Measurements from ENCODE around the gene ZBTB43.

ZBTB43 gene

GRCh38 chr9:126832440-126832839, 27.6 kb downstream of the ZBTB43 start:
- DNase-seq: no peak

DNA sequence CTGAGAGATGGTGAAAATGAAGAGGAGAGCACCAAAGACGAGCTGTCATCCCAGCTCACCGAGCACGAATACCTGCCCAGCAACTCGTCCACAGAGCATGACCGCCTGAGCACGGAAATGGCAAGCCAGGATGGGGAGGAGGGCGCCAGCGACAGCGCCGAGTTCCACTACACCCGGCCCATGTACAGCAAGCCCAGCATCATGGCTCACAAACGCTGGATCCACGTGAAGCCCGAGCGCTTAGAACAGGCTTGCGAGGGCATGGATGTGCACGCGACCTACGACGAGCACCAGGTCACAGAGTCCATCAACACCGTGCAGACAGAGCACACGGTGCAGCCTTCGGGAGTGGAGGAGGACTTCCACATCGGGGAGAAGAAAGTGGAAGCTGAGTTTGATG, 28.2 kb downstream of the ZBTB43 start:
- DNase-seq: no peak

- DNase-seq: no peak
Observed at GRCh38 chr9:126833710-126834345, 29.0 kb downstream of the ZBTB43 start.

GRCh38 chr9:126834672-126835071, 29.8 kb downstream of the ZBTB43 start:
- no peak for DNase-seq

DNA sequence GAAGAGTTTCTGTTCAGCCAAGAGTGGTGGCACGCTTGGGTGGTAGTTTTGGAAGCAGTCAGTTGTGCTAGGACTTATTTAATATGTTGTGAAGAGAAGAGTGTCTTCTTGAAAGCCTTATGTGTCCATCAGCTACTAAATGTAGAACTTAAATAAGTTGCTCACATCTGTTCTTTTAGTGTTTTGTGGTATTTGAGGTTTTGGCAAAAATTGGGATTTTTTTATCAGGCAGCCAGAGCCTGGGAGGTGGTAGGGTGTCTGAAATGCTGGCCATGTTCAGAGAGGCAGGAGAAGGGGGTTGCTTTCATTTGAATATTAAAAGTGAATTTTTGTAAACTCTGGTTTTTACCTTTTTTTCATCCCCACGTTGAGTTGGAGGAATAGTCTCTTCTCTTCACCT, 31.4 kb downstream of the ZBTB43 start:
- no peak for DNase-seq

DNA sequence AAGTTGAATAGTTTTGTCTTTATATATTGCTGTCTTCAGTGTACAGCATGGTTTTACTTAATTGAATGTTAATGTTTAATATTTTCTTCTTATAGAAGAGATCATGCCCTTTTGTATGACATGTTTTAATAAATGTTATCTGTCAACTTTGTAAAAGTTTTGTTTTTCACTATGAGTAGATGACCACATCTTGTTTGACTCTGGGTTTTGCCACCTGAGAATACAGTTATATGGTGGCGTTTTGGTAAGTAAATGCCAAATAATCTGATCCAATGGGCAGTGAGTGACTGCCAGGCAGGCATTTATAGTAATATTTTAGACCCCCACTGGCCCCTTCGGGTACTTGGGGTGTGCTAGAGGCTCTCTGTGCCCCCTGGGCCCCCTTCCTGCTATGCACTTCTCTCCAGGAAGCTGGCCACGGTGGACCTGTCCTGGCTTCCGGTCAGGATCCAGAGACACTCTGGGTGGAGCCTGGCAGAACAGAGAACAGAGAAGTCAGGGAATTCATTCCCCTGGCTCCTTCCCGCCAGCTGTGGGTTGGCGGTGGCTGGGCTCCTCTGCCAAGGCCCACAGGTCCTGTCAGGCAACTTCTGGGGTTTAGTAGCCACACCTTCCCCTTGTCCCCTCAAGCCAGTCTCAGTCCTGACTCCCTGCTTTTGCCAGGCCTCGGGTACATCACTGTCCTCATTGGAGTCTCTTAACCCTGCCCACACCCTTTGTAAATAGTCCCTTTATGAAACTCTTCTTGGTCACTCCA, 33.4 kb downstream of the ZBTB43 start:
- no peak for DNase-seq

GRCh38 chr9:126838895-126839294, 34.1 kb downstream of the ZBTB43 start:
- DNase-seq: no peak

GRCh38 chr9:126839301-126839700, 34.5 kb downstream of the ZBTB43 start:
- DNase-seq: no peak

- no peak for DNase-seq
Observed at GRCh38 chr9:126842220-126842842, 37.5 kb downstream of the ZBTB43 start.

DNA sequence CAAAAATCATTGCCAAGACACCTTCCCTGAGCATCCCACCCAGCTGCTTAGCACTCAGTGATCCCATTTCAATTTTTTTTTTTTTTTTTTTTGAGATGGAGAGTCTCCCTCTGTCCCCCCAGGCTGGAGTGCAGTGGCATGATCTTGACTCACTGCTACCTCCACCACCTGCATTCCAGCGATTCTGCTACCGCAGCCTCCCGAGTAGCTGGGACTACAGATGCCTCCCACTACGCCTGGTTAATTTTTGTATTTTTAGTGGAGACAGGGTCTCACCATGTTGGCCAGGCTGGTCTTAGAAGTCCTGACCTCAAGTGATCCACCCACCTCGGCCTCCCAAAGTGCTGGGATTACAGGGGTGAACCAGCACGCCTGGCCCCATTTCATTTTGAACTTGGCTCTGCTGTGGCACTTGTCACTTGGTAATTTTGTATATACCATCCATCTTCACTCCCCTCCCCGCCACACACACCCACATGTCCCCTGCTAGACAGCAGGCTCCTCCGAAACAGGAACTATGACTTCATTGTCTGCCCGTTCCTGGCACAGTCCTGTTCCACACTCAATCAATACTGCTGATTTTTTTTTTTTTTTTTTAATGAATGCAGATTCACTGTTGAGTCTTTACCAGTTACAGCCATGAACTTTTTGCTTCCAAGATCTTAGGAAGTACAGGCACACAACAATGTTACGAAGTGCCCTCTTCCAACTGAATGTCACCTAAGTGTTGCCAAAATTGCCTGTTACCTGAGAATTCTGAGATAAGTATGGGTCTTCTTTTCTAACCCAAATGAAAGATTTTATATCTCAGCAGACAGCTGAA, 38.3 kb downstream of the ZBTB43 start:
- no peak for DNase-seq

DNA sequence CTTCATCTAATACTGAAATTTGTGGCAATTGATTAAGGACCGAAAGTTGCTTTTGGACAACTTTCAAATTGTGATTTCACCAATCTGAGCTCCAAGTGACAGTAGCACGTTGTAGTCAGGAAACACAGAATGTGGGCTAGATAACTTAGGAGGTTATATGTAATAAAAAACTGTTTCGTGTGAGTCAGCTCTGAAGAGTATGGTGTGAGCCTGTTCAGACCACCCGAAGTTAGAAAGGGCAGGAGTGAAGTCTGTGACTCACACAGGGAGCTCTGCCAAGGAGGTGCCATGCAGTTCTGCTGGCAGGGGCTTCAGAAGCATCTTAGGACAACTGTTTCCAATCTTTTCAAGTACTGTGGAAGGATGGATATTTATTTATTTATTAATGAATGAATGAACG, 39.2 kb downstream of the ZBTB43 start:
- DNase-seq: no peak

- DNase-seq: no peak
Observed at GRCh38 chr9:126847051-126847450, 42.2 kb downstream of the ZBTB43 start.

- DNase-seq: no peak
Observed at GRCh38 chr9:126849591-126850225, 44.9 kb downstream of the ZBTB43 start.

DNA sequence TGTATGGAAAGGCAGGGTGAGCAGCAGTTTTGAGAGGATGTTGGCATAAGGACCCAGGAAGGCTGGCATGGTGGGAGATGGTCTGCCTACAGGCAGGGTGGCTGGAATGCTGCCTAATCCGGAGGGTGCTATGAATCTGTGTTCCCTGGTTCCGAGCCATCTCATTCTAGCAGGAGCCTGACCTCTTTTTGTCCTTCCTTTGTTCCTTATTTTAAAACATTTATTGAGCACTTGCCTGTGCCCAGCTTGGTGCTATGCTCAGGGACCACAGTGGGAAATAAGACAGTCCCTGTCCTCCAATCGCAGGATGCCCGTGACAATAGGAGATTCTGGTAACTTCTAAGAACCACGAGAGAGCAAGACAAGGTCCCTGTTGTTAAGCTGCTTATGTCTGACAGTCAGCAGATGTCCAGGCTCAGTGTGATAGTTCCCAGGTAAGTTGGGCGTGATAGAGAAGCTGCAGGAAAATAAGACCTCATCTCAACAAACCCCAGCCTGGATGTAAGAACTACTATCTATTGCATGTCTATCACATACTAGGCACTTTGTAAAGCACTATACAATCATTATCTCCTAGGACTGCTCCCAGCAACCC, 46.5 kb downstream of the ZBTB43 start:
- DNase-seq: no peak

DNA sequence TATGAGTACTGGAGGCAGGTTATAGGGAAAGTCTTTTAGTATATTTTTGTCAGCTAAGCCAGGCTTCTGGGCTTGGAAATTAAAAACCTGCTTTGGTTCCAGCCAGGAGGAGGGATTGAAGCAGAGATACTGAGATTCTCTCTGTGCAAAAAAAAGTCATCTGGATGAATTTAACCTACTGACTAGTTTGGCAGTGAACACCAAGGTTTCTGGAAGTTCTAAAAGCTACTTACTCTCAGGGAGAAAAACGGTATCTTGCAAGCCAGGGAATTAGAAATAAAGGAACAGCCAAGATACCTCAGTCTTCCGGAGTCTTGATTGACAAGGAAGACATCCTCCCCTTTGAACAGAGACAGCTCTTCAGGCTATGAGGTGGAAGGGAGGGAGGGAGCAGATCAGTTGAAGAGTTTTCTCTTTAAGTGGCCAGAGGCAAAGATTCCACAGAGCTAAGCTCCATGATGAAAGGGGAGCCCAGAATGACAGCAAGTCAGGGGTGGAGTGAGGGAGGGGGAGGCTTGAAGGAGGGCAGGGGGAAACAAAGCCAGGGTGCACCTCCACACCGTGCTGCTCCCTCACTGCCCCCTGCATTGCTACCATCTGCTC, 47.3 kb downstream of the ZBTB43 start:
- no peak for DNase-seq

DNA sequence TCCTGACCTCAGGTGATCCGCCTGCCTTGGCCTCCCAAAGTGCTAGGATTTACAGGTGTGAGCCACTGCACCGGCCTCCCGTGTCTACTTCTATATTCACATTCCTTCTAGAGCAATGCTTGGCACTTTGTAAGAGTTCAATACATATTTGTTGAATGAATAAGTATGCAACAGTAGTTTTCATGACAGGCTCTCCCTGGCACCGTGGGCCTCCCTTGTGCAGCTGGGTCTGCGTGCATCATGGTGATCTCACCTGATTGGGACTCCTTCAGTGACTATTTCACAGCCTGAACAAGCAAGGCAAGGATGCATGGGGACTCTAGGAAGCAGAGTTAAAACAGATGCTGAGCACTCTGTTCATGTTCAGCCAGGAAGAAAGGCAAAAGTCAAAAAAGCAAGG, 48.8 kb downstream of the ZBTB43 start:
- DNase-seq: no peak

DNA sequence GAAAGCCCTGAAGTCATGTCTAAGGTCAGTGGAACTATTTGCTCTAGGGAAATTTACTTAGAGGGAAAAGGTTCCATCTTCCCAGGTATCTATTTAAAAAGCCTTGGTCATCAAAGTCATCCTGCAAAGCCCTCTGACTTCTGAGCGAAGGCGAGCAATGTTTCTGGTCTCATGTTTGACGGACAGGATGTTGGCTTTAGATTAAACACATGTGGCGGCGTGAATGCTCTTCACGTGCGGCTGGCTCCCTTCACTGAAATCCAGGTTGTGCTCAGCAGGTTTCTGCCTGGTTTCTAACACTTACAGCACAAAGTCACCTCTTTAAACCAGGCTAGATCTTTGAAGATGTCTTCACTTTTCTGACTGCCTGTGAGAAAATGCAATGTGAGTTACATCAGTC, 49.9 kb downstream of the ZBTB43 start:
- no peak for DNase-seq

- no peak for DNase-seq
Observed at GRCh38 chr9:126856326-126856877, 51.6 kb downstream of the ZBTB43 start.

DNA sequence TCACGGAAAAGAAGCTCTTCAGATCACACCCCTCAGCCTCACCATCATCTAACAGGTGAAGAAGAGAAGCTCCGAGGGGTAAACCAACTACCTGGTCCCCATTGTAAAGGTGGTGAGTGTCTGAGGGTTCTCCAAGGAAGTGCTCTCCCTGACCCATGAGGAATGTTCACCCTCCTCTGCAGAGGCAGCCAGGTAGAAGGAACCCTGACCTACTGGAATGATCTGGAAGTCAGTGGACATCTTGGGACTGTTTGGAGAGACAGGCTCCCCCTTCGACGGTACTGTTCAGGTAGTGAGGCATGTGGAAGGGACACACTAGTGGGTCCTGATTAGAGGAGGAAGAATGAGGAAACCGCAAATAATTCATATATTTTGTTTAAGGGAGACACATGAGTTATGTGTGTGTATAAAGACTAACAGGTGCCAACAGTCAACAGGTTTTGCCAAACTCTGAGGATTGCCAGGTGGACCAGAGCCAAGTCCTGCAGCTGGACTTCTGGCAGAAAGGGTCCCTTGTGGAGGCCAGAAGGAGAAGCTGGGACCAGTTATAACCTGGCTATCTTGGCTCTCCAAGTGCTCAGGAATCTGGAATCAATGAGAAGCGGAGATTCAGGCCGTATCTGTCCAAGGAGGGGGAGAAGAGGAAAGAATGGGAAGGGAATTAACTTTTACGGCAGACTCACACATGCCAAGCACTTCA, 52.6 kb downstream of the ZBTB43 start:
- no peak for DNase-seq

DNA sequence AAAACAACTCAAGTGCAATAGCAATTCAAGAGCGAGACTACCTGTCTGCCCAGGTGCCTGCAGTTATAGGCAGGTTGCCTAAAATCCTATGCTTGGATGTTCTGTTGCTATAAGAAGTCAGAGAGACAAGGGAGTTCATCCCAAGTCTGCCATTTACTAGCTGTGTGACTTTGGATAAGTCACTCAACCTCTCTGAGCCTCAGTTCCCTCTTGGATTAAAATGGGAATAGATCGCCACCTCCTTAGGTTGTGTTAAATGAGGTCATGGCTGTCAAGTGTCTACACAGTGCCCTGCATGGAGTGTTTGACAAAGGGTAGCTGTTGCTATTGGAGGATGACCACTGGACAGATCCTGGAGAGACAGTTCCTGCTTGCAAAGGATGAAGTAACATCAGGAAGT, 54.3 kb downstream of the ZBTB43 start:
- DNase-seq: no peak
